NCI-H2081 (cell line): ENCODE results near the gene PPIL1.
"Not testable (repeated sequence)": the region's sequence is repeated elsewhere in the genome, so short reads cannot be mapped to it uniquely, and the experiment has no call there.

Experiments
- DNase-seq, 2 experiments: peaks; one replicate each; lab custom pipeline; 2025; lab: John Stamatoyannopoulos, UW

PPIL1 gene

GRCh38 chr6:36874443-36875249 lies at the start of gene PPIL1:
TSS of gene PPIL1 (minus strand) at chr6:36874803. CDS start at chr6:36874772, 31 bp downstream.
- DNase-seq, result peak; percentile 95 to 97

- no peak for DNase-seq
Measured at GRCh38 chr6:36924131-36924530, 49.5 kb upstream of the PPIL1 start.

DNA sequence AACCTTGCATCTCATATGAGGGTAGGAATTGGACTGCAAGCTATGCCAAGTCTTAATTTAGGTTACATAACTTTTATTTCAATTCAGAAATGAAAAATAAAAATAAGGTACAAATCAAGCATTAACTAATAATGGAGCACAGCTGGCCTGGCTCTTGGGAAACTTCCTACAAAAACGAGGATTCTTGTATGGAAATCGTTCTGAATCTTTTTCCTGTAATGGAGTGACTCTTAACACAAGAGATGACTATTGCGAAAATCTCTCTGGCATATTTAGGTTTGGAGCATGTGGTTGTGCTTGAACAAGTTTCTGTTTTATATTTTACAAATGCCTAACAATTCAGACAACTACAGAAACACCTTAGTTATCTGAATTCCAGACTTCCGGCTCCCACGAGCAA lies 45.9 kb upstream of the PPIL1 start:
- DNase-seq, result no peak

DNA sequence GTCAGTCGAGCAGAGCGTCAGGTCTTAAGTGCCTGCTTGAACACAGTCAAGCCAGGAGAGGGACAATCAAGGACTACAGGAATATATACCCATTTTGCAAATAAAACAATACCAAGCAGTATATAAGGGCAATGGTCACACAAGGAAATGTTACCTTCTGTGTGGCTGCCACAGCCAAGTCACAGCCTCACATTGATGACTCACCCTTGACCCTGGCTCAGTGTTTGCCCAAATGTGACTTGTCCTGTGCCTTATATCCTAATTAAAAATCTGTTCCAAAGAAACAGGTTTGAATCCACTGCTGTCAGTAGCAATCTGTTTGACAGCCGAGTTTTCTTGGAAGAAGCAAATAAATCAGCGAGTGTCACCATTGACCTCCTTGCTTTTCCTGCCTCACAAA lies 45.4 kb upstream of the PPIL1 start:
- no peak for DNase-seq

DNA sequence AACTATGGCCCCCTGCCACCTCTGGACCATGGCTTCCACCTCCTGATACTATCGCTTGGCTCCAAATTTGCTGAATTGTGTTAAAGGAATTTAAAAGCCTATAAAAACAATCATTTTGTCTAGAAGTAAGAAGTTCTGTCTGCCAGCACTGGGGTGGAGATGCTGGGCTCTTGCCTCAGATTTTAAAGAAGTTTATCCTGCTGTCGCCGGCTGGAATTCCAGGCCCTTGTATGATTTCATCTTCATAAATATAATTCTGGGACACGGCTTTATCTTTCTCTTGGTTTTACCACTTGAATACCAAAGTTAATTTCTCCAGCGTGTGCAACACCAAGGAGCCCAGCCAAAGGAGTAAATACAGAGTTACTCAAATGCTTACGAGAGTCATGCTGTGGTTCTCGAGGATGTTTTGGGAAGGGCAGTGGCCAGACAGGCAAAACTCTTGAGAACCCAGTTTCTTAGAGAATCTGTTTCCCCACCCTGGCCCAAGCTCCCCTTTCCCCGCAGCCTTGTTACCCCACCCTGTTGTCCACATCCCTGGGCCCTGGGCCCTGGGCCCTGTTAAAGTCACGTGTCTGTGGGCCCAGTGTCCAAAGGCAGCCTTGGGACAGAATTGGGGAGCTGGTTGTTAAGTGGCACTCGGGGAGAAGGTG lies 43.1 kb upstream of the PPIL1 start:
- no peak for DNase-seq

- DNase-seq, result no peak
Measured at GRCh38 chr6:36916126-36916525, 41.5 kb upstream of the PPIL1 start.

DNA sequence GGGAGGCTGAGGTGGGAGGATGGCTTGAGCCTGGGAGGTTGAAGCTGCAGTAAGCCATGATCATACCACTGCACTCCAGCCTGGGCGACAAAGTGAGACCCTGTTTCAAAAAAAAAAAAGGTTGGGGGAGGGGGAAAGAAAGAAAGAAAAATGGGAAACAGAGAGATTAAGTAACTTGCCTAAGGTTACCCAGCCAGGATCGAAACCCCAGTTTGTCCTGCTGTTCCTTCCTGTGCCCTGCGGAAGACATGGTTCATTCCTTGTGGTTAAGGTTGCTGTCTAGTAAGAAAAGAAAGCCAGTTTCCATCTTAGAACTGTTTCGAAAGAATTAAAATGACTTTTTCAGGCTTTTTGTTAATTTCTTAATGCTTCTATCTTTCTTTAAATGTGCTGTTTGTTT lies 41.0 kb upstream of the PPIL1 start:
- no peak for DNase-seq

DNA sequence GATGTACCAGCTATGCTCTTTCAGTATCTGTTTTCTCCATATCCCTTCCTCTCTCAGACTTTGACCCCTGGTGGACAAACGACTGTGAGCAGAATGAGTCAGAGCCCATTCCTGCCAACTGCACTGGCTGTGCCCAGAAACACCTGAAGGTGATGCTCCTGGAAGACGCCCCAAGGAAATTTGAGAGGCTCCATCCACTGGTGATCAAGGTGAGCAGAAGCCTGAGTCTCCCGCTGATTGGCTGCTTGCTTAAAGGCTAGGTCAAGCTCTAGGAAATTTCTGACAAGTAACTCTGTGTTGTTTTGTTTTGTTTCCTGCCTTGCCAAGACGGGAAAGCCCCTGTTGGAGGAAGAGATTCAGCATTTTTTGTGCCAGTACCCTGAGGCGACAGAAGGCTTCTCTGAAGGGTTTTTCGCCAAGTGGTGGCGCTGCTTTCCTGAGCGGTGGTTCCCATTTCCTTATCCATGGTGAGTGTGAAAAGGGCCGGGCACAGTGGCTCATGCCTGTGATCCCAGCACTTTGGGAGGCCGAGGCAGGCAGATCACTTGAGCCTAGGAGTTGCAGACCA lies 39.7 kb upstream of the PPIL1 start:
- DNase-seq, result no peak

- DNase-seq, result no peak
Measured at GRCh38 chr6:36913082-36913481, 38.5 kb upstream of the PPIL1 start.

DNA sequence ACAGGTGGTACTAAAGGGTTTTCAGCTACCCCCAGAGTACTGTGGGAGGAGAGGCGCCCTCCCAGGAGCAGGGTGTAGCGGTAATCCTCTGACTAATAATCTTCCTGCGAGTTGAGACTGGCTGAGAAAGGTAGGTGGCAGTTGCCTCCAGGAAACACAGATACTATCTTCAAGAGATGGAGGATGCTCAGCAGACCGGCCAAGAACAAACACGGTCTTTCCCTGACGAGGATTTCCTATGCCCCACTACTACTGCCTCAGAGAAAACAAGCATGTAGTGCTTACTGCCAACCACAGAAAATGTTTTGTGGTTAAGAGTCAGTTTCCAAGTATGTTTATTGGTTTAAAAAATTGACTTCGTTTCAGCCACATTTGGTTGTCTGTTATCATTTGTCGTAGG lies 38.0 kb upstream of the PPIL1 start:
- no peak for DNase-seq

- no peak for DNase-seq
Measured at GRCh38 chr6:36912030-36912454, 37.4 kb upstream of the PPIL1 start.

DNA sequence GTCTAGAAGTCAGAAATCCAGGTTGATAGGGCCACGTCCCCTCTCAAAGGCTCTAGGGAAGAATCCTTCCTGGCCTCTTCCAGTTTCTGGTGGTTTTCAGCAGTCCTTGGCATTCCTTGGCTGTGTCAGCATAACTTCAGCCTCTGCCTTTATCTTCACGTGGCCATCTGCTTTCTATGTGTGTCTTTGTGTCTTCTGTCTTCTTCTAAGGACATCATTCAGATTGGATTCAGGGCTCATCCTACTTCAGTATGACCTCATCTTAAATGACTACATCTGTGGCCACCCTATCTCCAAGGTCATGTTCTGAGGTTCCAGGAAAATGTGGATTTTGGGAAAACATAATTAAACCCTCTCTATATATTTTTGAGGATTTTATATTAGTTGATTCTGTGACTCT lies 34.1 kb upstream of the PPIL1 start:
- DNase-seq, result no peak

DNA sequence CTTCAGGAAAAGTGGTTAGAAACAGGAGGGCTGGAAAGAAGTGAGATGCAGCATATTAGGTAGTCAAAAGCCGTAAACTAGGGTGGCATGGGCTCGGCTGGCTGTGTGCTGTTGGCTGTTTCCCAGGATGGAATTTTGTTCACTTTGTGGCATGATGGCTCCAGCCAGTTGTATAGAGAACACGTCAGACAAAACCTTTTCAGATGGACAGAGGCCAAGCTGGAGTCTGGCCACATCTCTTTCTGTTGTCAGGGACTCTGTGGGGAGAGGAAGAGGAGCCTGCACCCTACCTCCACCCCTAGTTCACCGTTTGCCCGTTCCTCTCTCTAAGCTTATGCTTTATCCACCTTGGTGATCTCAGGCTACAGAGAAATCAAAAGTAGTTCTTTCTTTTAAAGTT lies 33.2 kb upstream of the PPIL1 start:
- peak in 1 of 2 experiments; percentile 70 for DNase-seq

DNA sequence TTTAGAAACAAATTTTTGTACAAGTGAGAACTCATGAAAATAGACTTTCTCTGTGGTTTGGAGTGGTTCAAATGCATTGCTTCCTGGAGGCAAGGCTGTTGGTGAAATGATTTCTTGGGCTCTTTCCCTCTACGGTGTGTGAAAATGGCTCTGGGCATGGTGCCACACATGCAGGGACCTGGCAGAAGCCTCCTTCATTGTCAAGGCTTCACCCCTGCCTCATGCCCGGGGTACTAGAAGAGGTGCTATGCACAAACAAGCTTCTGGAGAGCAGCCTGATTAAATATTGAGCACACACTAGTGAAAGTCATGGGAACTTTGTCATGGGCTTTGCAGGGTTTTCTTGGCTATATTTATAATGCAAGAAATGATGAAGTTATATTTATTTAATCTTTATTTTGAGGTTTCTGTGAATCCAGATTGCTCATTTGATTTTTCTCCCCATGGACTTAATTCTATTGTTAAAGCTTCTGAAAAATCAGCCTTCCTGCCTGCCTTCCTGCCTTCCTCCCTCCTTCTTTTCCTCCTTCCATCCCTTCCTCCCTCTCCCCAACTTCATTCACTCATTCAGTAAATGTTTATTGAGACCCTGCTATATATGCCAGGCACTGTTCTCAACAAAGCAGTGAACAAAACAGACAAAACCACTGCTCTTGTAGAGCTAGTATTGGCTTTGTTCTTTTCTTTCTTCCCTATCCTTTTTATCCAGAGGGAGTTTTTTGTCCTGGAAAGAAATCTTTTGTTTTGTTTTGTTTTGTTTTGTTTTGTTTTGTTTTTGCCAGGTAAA lies 32.1 kb upstream of the PPIL1 start:
- DNase-seq, result peak; percentile 85 to 96

GRCh38 chr6:36904851-36905393 lies 30.3 kb upstream of the PPIL1 start:
- DNase-seq, result no peak

GRCh38 chr6:36904114-36904513 lies 29.5 kb upstream of the PPIL1 start:
- no peak for DNase-seq

DNA sequence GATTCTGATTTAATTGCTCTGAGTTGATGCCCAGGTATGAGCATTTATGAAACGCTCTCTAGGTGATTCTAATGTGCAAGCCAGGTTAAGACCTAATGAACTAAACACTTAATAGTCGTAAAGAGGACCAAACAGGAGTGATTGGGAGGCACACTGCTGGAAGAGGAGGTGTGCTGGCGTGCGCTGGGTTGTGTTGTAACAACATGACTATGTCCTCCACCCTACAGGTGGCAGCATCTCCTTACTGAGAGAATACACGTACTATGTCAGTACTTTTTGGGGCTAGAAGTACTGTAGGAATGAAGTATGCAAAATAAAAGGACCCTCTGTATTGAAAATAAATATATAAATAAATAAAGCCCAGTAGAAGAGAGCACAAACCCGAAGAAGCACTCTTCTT lies 23.0 kb upstream of the PPIL1 start:
- DNase-seq, result no peak

DNA sequence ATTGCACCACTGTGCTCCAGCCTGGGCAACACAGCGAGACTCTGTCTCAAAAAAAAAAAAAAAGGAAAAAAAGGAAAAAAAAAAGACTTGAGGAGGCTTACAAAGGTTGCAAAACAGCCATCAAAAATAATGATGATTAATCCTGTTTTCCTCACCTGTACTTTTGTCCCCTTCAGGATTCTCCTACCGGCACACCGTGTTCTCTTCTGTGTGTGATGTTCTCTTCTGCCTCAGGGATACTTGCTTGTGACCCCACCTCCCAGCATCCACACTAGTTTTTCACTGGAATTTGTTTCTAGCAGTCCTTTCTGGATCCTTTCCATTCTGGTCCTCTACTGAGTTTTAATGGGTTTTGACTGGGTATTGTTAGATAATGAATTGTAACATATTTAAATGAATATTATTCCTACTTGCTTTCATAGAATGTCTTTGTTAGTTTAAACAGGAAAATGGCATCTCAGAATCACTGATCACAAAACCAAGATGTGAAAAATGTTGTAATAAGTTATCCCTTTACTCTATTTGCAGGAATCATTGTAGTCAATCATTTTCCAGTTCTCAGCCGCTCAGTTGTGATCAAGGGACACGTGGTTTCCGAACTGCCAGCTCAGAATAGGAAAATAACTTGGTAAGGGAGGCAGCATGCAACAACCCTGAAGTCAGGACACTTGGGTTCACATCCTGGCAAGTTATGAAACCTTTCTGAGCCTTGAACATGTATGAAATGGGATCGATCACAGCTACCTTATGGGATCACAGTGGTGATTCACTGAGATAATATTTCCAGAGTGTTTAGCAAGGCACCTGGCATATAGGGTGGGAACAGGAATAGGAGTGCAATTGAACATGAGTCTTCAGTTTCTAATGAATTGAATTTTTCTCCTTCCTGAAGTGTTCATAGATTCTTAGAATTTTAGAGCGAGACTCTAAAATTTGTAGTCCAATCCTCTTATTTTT lies 19.7 kb upstream of the PPIL1 start:
- DNase-seq, result no peak

GRCh38 chr6:36891153-36891552 lies 16.6 kb upstream of the PPIL1 start:
- not testable (repeated sequence) for DNase-seq

DNA sequence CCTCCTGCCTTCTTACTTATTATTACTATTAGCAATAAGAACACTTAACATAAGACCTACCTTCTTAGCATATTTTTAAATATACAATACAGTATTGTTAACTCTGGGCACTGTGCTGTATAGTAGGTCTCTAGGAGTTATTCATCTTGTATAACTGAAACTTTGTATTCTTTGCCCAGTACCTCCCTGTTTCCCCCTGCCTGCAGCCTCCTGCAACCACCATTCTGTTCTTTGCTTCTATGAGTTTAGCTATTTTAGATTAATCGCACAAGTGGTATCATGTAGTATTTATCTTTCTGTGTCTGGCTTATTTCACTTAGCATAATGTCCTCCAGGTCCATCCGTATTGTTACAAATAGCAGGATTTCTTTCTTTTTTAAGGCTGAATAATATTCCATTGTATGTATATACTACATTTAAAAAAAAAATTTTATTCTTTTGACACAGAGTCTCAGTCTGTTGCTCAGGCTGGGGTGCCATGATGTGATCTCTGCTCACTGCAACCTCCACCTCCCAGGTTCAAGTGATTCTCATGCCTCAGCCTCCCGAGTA lies 15.6 kb upstream of the PPIL1 start:
- no peak for DNase-seq
